Activated naive CD8-positive, alpha-beta T cell treated with anti-CD3 and anti-CD28 coated beads, Interleukin-2, amount 50 U/mL, for 24 hours (primary cell): ENCODE results near the gene FBXL15.
"Not testable (repeated sequence)": the region's sequence is repeated elsewhere in the genome, so short reads cannot be mapped to it uniquely, and the experiment has no call there.

Experiments
- ATAC-seq: fragments of 150-1000 bp; cut with Tn5 transposase; one replicate; pipeline ENCODE4 v1.10.0; 2021
- DNase-seq: peaks from one replicate; pipeline ENCODE4 v3.0.0; 2021
- H3K27ac Mint-ChIP-seq: one replicate; pipeline ENCODE4 v1.8.0; 2021; ENCODE audit warnings: mild to moderate bottlenecking, mixed read lengths
- H3K27me3 Mint-ChIP-seq: one replicate; pipeline ENCODE4 v1.8.0; 2021; ENCODE audit warnings: mixed read lengths
- H3K36me3 Mint-ChIP-seq: one replicate; pipeline ENCODE4 v1.8.0; 2021; ENCODE audit warnings: low read depth, mixed read lengths
- H3K4me1 Mint-ChIP-seq: one replicate; pipeline ENCODE4 v1.8.0; 2021; ENCODE audit warnings: mixed read lengths
- H3K4me3 Mint-ChIP-seq: one replicate; pipeline ENCODE4 v1.8.0; 2021; ENCODE audit warnings: mild to moderate bottlenecking, moderate library complexity, mixed read lengths
- H3K9me3 Mint-ChIP-seq: one replicate; pipeline ENCODE4 v1.8.0; 2021; ENCODE audit warnings: mixed read lengths

Gene FBXL15

GRCh38 chr10:102449321-102450123, 28.9 kb downstream of the FBXL15 start:
- ATAC-seq = peak; percentile 53
- peaks cover 23% of the 10 kb centered on the region for H3K36me3 Mint-ChIP-seq
- no peaks in the 10 kb centered on the region for H3K27me3 Mint-ChIP-seq
- peak overlapping the region; percentile 92 for H3K4me3 Mint-ChIP-seq
- peak; percentile 82 for DNase-seq
- no peaks in the 10 kb centered on the region for H3K9me3 Mint-ChIP-seq
- peaks cover 43% of the 10 kb centered on the region for H3K4me1 Mint-ChIP-seq
- peak overlapping the region; percentile 89 for H3K27ac Mint-ChIP-seq

- H3K9me3 Mint-ChIP-seq = no peaks in the 10 kb centered on the region
- H3K4me1 Mint-ChIP-seq = peaks cover 45% of the 10 kb centered on the region
- peak overlapping the region; percentile 89 for H3K27ac Mint-ChIP-seq
- peak overlapping the region; percentile 92 for H3K4me3 Mint-ChIP-seq
- peaks cover 23% of the 10 kb centered on the region for H3K36me3 Mint-ChIP-seq
- DNase-seq (no peak), ATAC-seq (no peak)
- no peaks in the 10 kb centered on the region for H3K27me3 Mint-ChIP-seq
These were observed 29.4 kb downstream of the FBXL15 start for GRCh38 chr10:102450124-102450373.

GRCh38 chr10:102450374-102451104, 29.9 kb downstream of the FBXL15 start:
- Mint-ChIP-seq H3K27me3 (no peaks in the 10 kb centered on the region), H3K4me3 (peak overlapping the region; percentile 92), H3K9me3 (no peaks in the 10 kb centered on the region), H3K4me1 (peaks cover 45% of the 10 kb centered on the region), H3K36me3 (peaks cover 25% of the 10 kb centered on the region), H3K27ac (peak overlapping the region; percentile 89)
- ATAC-seq (peak; percentile 70), DNase-seq (peak; percentile 86)

- Mint-ChIP-seq H3K36me3 (peaks cover 25% of the 10 kb centered on the region), H3K27me3 (no peaks in the 10 kb centered on the region), H3K9me3 (no peaks in the 10 kb centered on the region), H3K4me1 (peaks cover 45% of the 10 kb centered on the region), H3K27ac (peak within 1 kb of the TSS; percentile 96), H3K4me3 (peak within 1 kb of the TSS; percentile 92)
- ATAC-seq (no peak), DNase-seq (peak; percentile 19)
These were observed 30.7 kb downstream of the FBXL15 start, which contains the start of gene C10orf95 for GRCh38 chr10:102451105-102451969. Gene C10orf95 (minus strand): TSS chr10:102451543. CDS start chr10:102451093, 450 bp downstream.

- peaks cover 45% of the 10 kb centered on the region for H3K4me1 Mint-ChIP-seq
- no peaks in the 10 kb centered on the region for H3K27me3 Mint-ChIP-seq
- peak; percentile 80 for ATAC-seq
- H3K27ac Mint-ChIP-seq = peak overlapping the region; percentile 96
- H3K4me3 Mint-ChIP-seq = peak overlapping the region; percentile 90
- no peaks in the 10 kb centered on the region for H3K9me3 Mint-ChIP-seq
- peak; percentile 80 for DNase-seq
- H3K36me3 Mint-ChIP-seq = peaks cover 25% of the 10 kb centered on the region
These were observed 32.2 kb downstream of the FBXL15 start for GRCh38 chr10:102452672-102453340.

- peaks cover 25% of the 10 kb centered on the region for H3K36me3 Mint-ChIP-seq
- ATAC-seq (no peak), DNase-seq (no peak)
- H3K4me3 Mint-ChIP-seq = no peak overlapping the region
- H3K4me1 Mint-ChIP-seq = peaks cover 43% of the 10 kb centered on the region
- H3K27me3 Mint-ChIP-seq = no peaks in the 10 kb centered on the region
- H3K9me3 Mint-ChIP-seq = no peaks in the 10 kb centered on the region
- peak overlapping the region; percentile 96 for H3K27ac Mint-ChIP-seq
These were observed 32.9 kb downstream of the FBXL15 start for GRCh38 chr10:102453502-102453901.

- Mint-ChIP-seq H3K36me3 (peaks cover 25% of the 10 kb centered on the region), H3K4me1 (peaks cover 33% of the 10 kb centered on the region), H3K27ac (peak overlapping the region; percentile 59)
- H3K9me3 Mint-ChIP-seq, ATAC-seq, H3K4me3 Mint-ChIP-seq, DNase-seq, H3K27me3 Mint-ChIP-seq: not testable (repeated sequence)
These were observed 34.2 kb downstream of the FBXL15 start for GRCh38 chr10:102454662-102455487.

GRCh38 chr10:102455893-102456471, 35.3 kb downstream of the FBXL15 start:
- Mint-ChIP-seq H3K4me1 (peaks cover 38% of the 10 kb centered on the region), H3K9me3 (no peaks in the 10 kb centered on the region), H3K27ac (peak overlapping the region; percentile 74), H3K27me3 (no peaks in the 10 kb centered on the region), H3K36me3 (peaks cover 25% of the 10 kb centered on the region), H3K4me3 (no peak overlapping the region)
- no peak for DNase-seq
- no peak for ATAC-seq

- Mint-ChIP-seq H3K27ac (no peak overlapping the region), H3K36me3 (peaks cover 13% of the 10 kb centered on the region), H3K4me1 (peaks cover 40% of the 10 kb centered on the region), H3K9me3 (no peaks in the 10 kb centered on the region), H3K4me3 (no peak overlapping the region), H3K27me3 (peaks cover 2% of the 10 kb centered on the region)
- ATAC-seq (no peak), DNase-seq (no peak)
These were observed 37.0 kb downstream of the FBXL15 start for GRCh38 chr10:102457591-102458150.

- ATAC-seq = no peak
- Mint-ChIP-seq H3K4me3 (no peak overlapping the region), H3K27ac (no peak overlapping the region), H3K27me3 (peaks cover 2% of the 10 kb centered on the region), H3K36me3 (peaks cover 6% of the 10 kb centered on the region), H3K9me3 (no peaks in the 10 kb centered on the region), H3K4me1 (peaks cover 40% of the 10 kb centered on the region)
- DNase-seq = no peak
These were observed 38.0 kb downstream of the FBXL15 start for GRCh38 chr10:102458656-102459055.

- H3K27ac Mint-ChIP-seq = peak overlapping the region; percentile 81
- ATAC-seq (peak; percentile 22), DNase-seq (no peak)
- H3K4me1 Mint-ChIP-seq = peaks cover 37% of the 10 kb centered on the region
- H3K4me3 Mint-ChIP-seq = peak overlapping the region; percentile 88
- no peaks in the 10 kb centered on the region for H3K9me3 Mint-ChIP-seq
- no peaks in the 10 kb centered on the region for H3K36me3 Mint-ChIP-seq
- H3K27me3 Mint-ChIP-seq = peaks cover 2% of the 10 kb centered on the region
These were observed 40.2 kb downstream of the FBXL15 start for GRCh38 chr10:102460836-102461186.

GRCh38 chr10:102461187-102462054, 40.8 kb downstream of the FBXL15 start:
- H3K4me1 Mint-ChIP-seq = peaks cover 37% of the 10 kb centered on the region
- DNase-seq (peak; percentile 97), ATAC-seq (peak; percentile 93)

More at GRCh38 chr10:102461187-102462054, 40.8 kb downstream of the FBXL15 start:
- H3K27me3 Mint-ChIP-seq = peaks cover 2% of the 10 kb centered on the region
- H3K4me3 Mint-ChIP-seq = peak overlapping the region; percentile 88
- no peaks in the 10 kb centered on the region for H3K9me3 Mint-ChIP-seq
- no peaks in the 10 kb centered on the region for H3K36me3 Mint-ChIP-seq
- H3K27ac Mint-ChIP-seq = peak overlapping the region; percentile 81
